ENCODE measurements around the gene CHGA. TPM values are rescaled to one million over a fixed set of nuclear protein-coding genes. Genes with fewer than 3 reads are reported as not detected.

CHGA gene
- polyA plus RNA-seq (2012; ENCODE audit: low read depth, missing spikeins): 0.10 TPM

GRCh38 chr14:92922883-92923743 lies at the start of gene CHGA:
TSS of gene CHGA (plus strand) at chr14:92923150. CDS start at chr14:92923360, 210 bp downstream.
- TF ChIP-seq POU2F2 (IDR thresholded peaks at IDR 0.05; ENCODE audit: low read depth, low read length) (no peak), POLR2A (IDR thresholded peaks at IDR 0.05; ENCODE audit: low read depth, low read length) (no peak), SPI1 (IDR thresholded peaks at IDR 0.05; ENCODE audit: low read depth, low read length) (no peak), TAF1 (IDR thresholded peaks at IDR 0.05; ENCODE audit: low read depth, low read length) (no peak), POLR2AphosphoS5 (IDR thresholded peaks at IDR 0.05; ENCODE audit: low read depth, low read length) (no peak), PAX5 (IDR thresholded peaks at IDR 0.05; ENCODE audit: insufficient read depth, low read length, severe bottlenecking) (no peak)
- peak; percentile 75 for DNase-seq (ENCODE audit: insufficient read length, low spot score)
- FAIRE-seq: no peak

DNA sequence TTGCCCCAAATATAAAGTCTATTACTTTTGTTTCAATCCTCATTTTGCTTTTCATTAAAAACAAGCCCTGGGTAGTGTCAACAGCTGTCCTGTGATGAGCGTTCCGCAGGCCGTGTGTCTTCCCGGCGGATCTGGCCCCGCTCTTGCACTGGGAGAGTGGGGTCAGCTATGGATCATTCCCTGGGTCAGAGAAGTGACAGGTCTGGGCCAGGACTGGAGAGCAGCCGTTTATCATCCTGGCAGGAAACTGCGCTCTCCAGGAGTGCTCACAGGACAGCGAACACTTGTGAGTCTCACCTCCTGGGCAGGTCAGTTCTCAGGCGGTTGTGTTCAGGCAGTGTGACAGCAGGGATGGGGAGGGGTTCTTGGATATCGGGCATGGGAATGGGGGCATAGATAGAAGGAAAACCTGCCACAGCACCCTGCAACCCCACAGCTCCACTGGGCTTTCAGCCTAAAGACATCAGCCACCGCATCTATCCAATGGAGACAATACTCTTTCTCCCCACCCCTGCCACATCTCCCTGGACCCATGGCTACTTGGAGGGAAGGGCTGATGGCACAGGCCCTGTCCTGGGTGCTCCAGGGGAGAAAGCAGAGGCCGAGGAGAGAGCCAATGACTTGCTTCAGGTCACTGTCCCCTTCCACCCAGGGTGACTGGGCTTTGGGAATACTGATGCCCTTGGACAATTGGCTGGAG lies 47.8 kb upstream of the CHGA start:
- no peak for TF ChIP-seq TAF1 (IDR thresholded peaks at IDR 0.05; ENCODE audit: low read depth, low read length)
- no peak for TF ChIP-seq POU2F2 (IDR thresholded peaks at IDR 0.05; ENCODE audit: low read depth, low read length)
- TF ChIP-seq PAX5 (IDR thresholded peaks at IDR 0.05; ENCODE audit: insufficient read depth, low read length, severe bottlenecking): no peak
- no peak for TF ChIP-seq SPI1 (IDR thresholded peaks at IDR 0.05; ENCODE audit: low read depth, low read length)
- TF ChIP-seq POLR2AphosphoS5 (IDR thresholded peaks at IDR 0.05; ENCODE audit: low read depth, low read length): no peak
- no peak for TF ChIP-seq POLR2A (IDR thresholded peaks at IDR 0.05; ENCODE audit: low read depth, low read length)
- DNase-seq (ENCODE audit: insufficient read length, low spot score) (no peak), FAIRE-seq (no peak)

- FAIRE-seq: no peak
- no peak for DNase-seq (ENCODE audit: insufficient read length, low spot score)
- TF ChIP-seq POLR2AphosphoS5 (IDR thresholded peaks at IDR 0.05; ENCODE audit: low read depth, low read length): no peak
- TF ChIP-seq PAX5 (IDR thresholded peaks at IDR 0.05; ENCODE audit: insufficient read depth, low read length, severe bottlenecking): no peak
- TF ChIP-seq POU2F2 (IDR thresholded peaks at IDR 0.05; ENCODE audit: low read depth, low read length): no peak
- no peak for TF ChIP-seq POLR2A (IDR thresholded peaks at IDR 0.05; ENCODE audit: low read depth, low read length)
- no peak for TF ChIP-seq SPI1 (IDR thresholded peaks at IDR 0.05; ENCODE audit: low read depth, low read length)
- no peak for TF ChIP-seq TAF1 (IDR thresholded peaks at IDR 0.05; ENCODE audit: low read depth, low read length)
These were observed 45.1 kb upstream of the CHGA start for GRCh38 chr14:92877757-92878431.

DNA sequence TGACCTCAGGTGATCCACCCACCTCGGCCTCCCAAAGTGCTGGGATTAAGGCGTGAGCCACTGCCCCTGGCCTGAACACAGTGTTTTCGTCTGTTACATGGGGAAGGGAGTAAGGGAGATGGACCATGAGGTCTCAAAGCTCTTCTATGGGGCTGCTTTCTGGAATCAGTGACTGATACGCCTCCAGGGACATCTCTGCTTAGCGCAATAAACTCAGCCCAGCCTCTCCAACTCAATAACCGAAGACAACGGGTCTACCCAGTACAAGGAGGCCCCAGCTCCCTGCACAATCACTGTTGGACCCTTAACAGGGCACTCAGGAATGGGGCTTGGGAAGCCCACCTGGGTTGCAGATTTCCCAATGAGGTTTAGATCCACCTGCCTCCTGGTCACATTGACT lies 42.6 kb upstream of the CHGA start:
- TF ChIP-seq PAX5 (IDR thresholded peaks at IDR 0.05; ENCODE audit: insufficient read depth, low read length, severe bottlenecking) (no peak), POLR2AphosphoS5 (IDR thresholded peaks at IDR 0.05; ENCODE audit: low read depth, low read length) (no peak), TAF1 (IDR thresholded peaks at IDR 0.05; ENCODE audit: low read depth, low read length) (no peak), SPI1 (IDR thresholded peaks at IDR 0.05; ENCODE audit: low read depth, low read length) (no peak), POU2F2 (IDR thresholded peaks at IDR 0.05; ENCODE audit: low read depth, low read length) (no peak), POLR2A (IDR thresholded peaks at IDR 0.05; ENCODE audit: low read depth, low read length) (no peak)
- FAIRE-seq: no peak

DNA sequence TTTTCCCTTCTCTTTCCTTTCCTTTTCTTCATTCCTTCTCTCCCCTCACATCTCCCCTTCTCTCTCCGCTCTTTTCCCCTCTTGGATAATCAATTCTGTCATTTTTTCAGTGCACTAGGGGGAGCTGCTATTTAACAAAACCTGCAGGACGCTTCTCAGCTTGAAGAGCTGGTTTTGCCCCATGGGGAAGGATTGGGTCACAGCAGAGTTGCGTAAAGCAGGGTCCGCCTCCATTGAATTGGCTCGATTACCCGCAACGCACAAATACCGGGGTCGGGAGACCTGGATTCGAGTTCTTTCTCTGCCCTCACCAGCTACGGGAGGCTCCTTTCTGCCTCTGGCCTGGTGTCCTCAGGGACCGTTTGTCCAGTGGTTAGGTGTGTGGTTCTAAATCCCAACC lies 42.1 kb upstream of the CHGA start:
- FAIRE-seq: no peak
- no peak for TF ChIP-seq TAF1 (IDR thresholded peaks at IDR 0.05; ENCODE audit: low read depth, low read length)
- TF ChIP-seq PAX5 (IDR thresholded peaks at IDR 0.05; ENCODE audit: insufficient read depth, low read length, severe bottlenecking): no peak
- TF ChIP-seq POLR2AphosphoS5 (IDR thresholded peaks at IDR 0.05; ENCODE audit: low read depth, low read length): no peak
- no peak for DNase-seq (ENCODE audit: insufficient read length, low spot score)

More for the DNA sequence above, 42.6 kb upstream of the CHGA start:
- DNase-seq (ENCODE audit: insufficient read length, low spot score): no peak

DNA sequence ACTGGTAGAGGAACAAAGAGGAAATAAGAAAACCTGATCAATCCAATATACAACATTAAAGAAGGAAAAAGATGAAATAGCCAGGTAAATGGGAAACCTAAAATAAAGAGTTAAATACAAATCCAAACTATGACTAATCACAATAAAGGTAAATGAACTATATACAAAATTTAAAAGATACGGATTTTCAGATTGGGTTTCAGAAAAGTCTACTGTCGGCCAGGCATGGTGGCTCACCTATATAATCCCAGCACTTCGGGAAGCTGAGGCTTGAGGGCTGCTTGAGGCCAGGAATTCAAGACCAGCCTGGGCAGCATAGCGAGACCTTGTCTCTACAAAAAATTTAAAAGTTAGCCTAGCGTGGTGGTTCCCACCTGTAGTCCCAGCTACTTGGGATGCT lies 39.9 kb upstream of the CHGA start:
- TF ChIP-seq POLR2A (IDR thresholded peaks at IDR 0.05; ENCODE audit: low read depth, low read length): no peak
- TF ChIP-seq SPI1 (IDR thresholded peaks at IDR 0.05; ENCODE audit: low read depth, low read length): no peak
- no peak for TF ChIP-seq TAF1 (IDR thresholded peaks at IDR 0.05; ENCODE audit: low read depth, low read length)
- TF ChIP-seq POU2F2 (IDR thresholded peaks at IDR 0.05; ENCODE audit: low read depth, low read length): no peak
- TF ChIP-seq PAX5 (IDR thresholded peaks at IDR 0.05; ENCODE audit: insufficient read depth, low read length, severe bottlenecking): no peak
- no peak for TF ChIP-seq POLR2AphosphoS5 (IDR thresholded peaks at IDR 0.05; ENCODE audit: low read depth, low read length)
- DNase-seq (ENCODE audit: insufficient read length, low spot score): no peak
- FAIRE-seq: no peak

- TF ChIP-seq TAF1 (IDR thresholded peaks at IDR 0.05; ENCODE audit: low read depth, low read length) (no peak), POLR2A (IDR thresholded peaks at IDR 0.05; ENCODE audit: low read depth, low read length) (no peak), POLR2AphosphoS5 (IDR thresholded peaks at IDR 0.05; ENCODE audit: low read depth, low read length) (no peak), SPI1 (IDR thresholded peaks at IDR 0.05; ENCODE audit: low read depth, low read length) (no peak), POU2F2 (IDR thresholded peaks at IDR 0.05; ENCODE audit: low read depth, low read length) (no peak), PAX5 (IDR thresholded peaks at IDR 0.05; ENCODE audit: insufficient read depth, low read length, severe bottlenecking) (no peak)
- DNase-seq (ENCODE audit: insufficient read length, low spot score): no peak
These were observed 38.5 kb upstream of the CHGA start for GRCh38 chr14:92884410-92884809.

DNA sequence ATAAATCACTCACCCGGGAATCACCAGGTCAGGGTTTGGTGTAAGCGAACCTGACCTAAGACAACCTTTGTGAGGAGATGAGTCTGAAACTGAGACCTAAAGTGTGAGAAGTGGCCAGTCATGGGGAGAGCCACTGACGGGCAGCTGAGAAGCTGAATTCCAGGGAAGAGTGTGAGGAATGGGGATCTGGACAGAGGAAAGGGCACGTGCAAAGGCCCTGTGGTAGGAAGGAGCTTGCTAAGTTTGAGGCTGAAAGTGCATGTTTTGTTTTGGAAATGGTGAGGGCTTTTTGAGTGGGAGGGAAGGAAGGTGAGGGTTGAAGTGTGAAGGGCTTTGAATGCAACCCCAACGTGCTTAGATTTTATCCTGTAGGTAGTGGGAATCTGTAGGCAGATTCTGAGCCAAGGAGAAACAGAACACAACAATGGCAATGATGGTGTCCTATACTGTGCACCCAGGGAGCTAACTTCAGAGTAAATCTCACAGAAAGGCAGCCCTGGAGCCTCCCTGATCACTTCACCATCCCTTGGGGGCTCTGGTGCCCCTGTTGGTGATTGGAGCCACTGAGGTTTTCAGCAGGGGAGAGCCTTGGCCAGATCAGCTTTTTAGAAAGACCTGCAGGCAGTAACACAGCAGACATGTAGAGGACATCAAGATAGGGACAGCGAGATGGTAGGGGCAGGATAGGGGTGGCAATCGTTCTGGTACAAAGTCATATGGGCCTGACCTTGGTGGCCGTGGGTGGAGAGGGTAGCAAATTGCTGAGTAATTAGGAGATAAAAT lies 37.5 kb upstream of the CHGA start:
- FAIRE-seq (no peak), DNase-seq (ENCODE audit: insufficient read length, low spot score) (no peak)

More at GRCh38 chr14:92884410-92884809, 38.5 kb upstream of the CHGA start:
- no peak for FAIRE-seq

More for the DNA sequence above, 37.5 kb upstream of the CHGA start:
- TF ChIP-seq TAF1 (IDR thresholded peaks at IDR 0.05; ENCODE audit: low read depth, low read length) (no peak), SPI1 (IDR thresholded peaks at IDR 0.05; ENCODE audit: low read depth, low read length) (no peak), POLR2A (IDR thresholded peaks at IDR 0.05; ENCODE audit: low read depth, low read length) (no peak)
